NCI-H345 (cell line): ENCODE measurements around the gene JOSD1.

Experiments
- DNase-seq: peaks from one replicate; lab custom pipeline; 2025; lab: John Stamatoyannopoulos, UW

Gene JOSD1

GRCh38 chr22:38700789-38701628, at the start of gene JOSD1:
Gene JOSD1, minus strand, starts transcription at chr22:38700943. Its CDS starts 956 bp downstream, at chr22:38699987.
- DNase-seq: peak; percentile 91

DNA sequence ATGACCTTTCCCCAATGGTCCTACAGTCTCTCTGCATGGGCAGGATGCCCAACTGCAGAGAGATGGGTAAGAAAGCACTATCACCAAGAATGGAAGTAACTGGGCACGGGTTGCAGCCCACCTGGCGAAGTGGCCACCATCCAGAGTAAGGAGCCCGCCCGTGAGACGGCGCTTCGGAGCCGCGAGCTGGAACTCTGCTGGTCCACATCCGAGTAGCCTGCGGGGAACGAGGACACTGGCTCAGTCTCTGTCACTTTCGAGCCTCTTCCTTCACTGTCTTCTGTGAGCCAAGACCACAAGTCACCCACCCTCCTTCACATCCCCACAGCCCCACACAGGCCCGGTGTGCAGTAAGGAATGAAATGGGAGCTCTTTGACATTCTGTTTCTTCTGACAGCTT, 49.4 kb upstream of the JOSD1 start:
- no peak for DNase-seq

DNA sequence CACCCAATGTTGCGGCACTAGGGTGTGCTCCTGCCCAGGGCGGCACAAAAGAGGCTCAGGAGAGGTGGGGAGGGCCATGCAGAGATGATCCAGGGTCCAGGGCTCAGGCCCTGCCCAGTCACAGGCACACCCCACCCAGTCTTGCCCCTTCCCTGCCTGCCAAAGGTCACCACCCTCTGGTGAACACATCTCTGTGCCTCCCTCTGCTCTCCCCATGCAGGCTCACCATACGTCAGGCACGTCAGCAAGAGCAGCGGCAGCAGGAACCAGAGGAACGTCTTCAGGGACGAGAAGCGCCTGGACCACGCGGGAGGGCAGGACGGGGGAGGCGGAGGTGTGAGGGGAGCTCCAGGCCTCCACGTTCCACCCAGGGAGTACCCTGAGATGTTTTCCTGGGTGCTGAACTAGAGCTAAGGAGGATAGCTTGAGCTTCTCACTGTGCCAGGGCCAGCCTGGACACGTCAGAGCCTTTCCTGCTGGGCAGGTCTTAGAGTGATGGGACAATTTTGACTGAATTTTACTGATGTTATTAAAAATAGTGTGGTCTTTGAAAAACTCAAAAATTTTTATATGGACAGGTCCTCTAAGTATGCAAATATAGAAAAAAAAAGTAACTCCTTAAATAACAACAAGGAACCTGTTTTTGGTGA, 47.9 kb upstream of the JOSD1 start:
- DNase-seq: no peak

- peak; percentile 32 for DNase-seq
Observed at GRCh38 chr22:38745676-38746460, 45.1 kb upstream of the JOSD1 start.

GRCh38 chr22:38744981-38745380, 44.2 kb upstream of the JOSD1 start:
- no peak for DNase-seq

- no peak for DNase-seq
Observed at GRCh38 chr22:38742176-38742942, 41.6 kb upstream of the JOSD1 start.

DNA sequence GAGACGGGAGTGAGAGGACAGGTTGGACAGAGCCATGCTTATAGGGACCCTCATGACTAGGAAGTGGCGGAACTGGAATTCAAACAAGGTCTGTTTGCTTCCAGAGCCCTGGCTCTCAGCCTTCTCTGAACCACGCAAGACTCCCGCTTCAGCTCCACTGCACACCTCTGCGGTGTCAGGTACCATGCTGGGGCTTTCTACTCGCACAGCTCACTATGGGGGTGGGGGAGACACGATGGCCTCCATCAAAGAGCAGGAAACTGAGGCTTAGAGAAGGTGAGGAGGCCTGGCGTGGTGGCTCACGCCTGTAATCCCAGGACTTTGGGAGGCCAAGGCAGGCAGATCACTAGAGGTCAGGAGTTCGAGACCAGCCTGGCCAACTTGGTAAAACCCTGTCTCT, 40.8 kb upstream of the JOSD1 start:
- no peak for DNase-seq

DNA sequence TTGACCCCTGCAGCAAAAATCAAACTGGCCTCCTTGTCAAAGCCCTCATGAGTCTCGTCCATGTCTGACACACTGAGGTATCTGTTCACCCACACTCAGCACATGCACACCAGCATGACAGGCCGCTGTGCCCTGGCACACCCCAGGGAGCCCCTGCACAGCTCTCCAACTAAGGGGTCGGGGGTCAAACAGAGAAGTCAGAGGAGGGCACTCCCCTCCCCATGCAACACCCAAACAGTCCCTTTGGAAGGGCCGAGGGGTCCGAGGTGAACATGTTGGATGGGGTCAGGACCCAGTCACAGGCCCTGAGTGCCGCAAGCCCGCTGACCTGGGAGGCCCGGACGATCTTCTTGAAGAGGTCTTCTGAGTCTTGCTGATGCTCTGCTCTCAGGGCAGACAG, 40.4 kb upstream of the JOSD1 start:
- no peak for DNase-seq

DNA sequence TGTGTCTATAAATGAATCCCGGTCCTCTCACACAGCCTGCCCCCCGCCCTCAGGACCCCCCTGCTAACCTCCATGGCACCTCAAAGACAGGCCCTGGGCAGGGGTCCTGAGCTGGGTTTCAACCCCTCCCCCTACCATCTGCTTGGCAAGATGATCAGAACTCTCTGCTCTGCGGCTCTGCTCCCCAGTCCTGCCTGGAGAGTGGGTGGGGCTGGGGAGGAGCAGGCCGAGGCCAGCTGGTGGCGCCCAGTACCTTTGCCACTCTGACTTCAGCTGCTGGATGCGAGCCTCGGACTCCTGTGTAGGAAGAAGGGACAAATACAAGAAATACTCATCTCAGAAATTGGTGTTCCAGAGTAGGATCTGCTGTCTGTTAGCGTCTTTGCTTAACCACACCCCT, 40.0 kb upstream of the JOSD1 start:
- DNase-seq: no peak

DNA sequence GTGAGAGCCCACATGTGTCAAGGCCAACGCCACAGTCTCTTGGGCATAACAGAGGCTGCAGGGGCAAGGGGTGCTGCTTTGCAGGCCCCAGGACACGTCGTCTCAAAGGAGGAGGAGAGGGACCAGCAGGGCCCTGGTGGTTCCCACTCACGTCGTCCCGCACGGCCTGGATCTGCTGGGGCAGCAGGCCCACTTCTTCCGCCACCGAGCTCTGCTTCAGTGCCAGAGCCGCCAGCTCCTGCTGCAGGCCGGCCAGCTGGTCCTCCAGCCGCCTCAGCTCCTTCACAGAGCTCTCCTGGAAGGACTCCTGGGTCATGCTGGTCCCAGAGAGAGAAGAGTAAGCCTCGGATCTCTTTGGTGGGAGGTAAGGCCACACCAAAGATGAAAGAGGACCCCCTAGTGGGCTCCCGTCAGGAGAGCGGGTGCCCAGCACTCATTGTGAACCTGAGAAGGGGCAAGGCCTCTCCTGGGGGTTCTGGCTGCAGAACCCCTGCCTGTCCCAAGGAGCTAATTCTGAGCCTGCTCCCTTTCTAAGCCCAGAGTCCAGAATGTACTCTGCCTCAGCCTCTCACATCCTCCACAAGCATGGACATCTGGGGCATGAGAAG, 39.5 kb upstream of the JOSD1 start:
- DNase-seq: no peak

- no peak for DNase-seq
Observed at GRCh38 chr22:38739300-38740055, 38.7 kb upstream of the JOSD1 start.

DNA sequence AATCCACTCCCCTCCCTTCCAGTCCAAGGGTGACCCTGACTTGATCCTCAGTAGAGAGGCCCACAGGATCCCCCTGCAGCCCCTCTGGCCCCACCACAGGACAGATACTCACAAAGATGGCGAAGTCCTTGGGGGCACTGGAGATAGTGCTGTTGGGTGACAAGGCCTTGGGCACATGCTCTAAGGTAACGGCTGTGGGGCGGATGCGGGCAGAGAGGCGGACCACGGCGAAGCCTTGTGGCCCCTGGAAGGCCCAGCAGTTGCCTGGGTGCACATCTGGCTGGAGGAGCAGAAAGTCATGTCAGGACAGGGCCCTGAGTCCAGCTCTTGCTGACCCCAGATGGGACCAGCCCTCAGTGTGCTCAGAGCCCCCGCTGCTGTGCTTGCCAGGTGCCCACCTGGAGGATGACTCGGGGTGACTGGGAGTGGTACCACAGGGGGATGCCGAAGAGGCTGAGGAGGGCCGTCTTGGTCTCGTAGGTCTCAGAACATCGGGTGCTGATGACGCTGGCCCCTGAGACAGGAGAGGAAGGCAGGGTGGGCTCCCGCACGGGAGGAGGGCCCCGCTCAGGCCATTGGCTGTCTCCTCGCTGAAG, 37.8 kb upstream of the JOSD1 start:
- no peak for DNase-seq

GRCh38 chr22:38737302-38738060, 36.7 kb upstream of the JOSD1 start:
- DNase-seq: no peak

DNA sequence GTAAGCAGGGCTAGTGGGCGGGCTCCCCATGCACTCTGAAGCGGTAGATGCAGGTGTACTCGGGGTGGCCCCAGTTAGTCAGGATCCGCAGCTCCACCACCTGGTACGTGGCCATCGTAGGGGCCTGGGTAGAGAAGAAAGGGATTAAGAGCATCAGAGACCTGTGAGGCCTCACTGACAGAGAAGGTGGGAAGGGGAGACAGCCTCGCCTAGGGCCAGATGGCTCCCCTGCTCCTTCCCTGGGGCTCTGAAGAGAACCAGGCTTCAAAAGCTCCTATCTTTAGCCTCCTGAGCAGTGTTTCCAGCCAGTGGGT, 35.5 kb upstream of the JOSD1 start:
- DNase-seq: no peak

GRCh38 chr22:38735465-38736256, 34.9 kb upstream of the JOSD1 start:
- no peak for DNase-seq

- no peak for DNase-seq
Observed at GRCh38 chr22:38735126-38735464, 34.4 kb upstream of the JOSD1 start.

GRCh38 chr22:38734421-38735100, 33.8 kb upstream of the JOSD1 start:
- DNase-seq: no peak

DNA sequence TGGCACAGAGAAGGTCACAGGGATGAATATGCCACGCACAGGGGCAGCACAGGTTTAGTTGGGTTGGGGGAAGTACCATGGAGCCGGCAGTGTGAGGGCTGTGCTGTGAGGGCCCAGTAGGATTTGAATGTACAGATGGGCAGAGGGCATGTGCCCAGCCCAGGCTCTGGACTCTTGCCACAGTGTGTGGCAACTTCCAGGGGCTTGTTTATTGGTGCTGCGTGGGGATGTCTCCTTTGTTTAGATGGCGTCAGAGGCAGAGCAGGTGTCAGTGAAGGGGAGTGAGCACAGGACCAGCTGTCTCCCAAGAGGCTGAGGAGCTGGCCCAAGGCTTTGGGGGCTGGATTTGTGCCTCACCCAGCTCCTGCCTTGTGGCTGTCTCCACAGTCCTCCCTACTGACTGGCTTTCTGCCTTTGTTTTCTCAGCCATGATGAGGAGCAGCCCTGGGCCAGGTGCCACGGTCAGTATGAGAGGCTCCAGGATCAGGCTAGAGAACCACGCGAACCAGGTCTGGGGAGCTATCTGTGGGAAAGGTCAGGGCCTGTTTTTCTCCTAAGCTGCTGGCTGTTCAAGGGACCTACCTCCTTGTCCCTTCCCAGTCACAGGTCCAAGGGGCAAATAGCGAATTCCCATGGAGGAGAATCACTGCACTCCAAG, 33.1 kb upstream of the JOSD1 start:
- peak; percentile 45 for DNase-seq
